Neural crest cell (in vitro differentiated cells): Measurements from ENCODE around the gene TLE2. TPM values are rescaled to one million over a fixed set of nuclear protein-coding genes. Genes with fewer than 3 reads are reported as not detected.

Experiments used
- DNase-seq: peaks from one replicate; pipeline ENCODE4 v3.0.0; 2021; ENCODE audit warnings: low read depth, mixed read lengths, low spot score
- H3K27ac Mint-ChIP-seq: one replicate; pipeline ENCODE4 v1.8.0; 2021; ENCODE audit warnings: mild to moderate bottlenecking, mixed read lengths; ENCODE audit not compliant: unreplicated experiment
- H3K27me3 Mint-ChIP-seq: 2 replicates; pipeline ENCODE4 v1.8.0; 2021; ENCODE audit warnings: low read depth, mild to moderate bottlenecking, mixed read lengths
- H3K36me3 Mint-ChIP-seq: 2 replicates; pipeline ENCODE4 v1.8.0; 2021; ENCODE audit warnings: low read depth, mild to moderate bottlenecking, mixed read lengths
- H3K4me1 Mint-ChIP-seq: 2 replicates; pipeline ENCODE4 v1.8.0; 2021; ENCODE audit warnings: mixed read lengths
- H3K4me3 Mint-ChIP-seq: one replicate; pipeline ENCODE4 v1.8.0; 2021; ENCODE audit warnings: mild to moderate bottlenecking, mixed read lengths
- H3K9me3 Mint-ChIP-seq: 2 replicates; pipeline ENCODE4 v1.8.0; 2021; ENCODE audit warnings: mixed read lengths
- CTCF ChIP-seq: fragments of 200-600 bp; sonication (generic); conservative IDR thresholded peaks from 2 replicates; pipeline ENCODE4 v1.5.0; 2021; ENCODE audit warnings: antibody characterized with exemption, mild to moderate bottlenecking
- total RNA-seq: library from RNA; stranded (reverse); gene quantifications from 2 replicates; pipeline ENCODE4 v1.2.1, GENCODE V29; 2021

Gene TLE2
- total RNA-seq, 1 donor from 2014 or later = 1.4 TPM

GRCh38 chr19:3036119-3036976 is 7.3 kb upstream of the TLE2 start:
- Mint-ChIP-seq H3K27me3 (peaks cover 91% of the 10 kb centered on the region), H3K9me3 (no peaks in the 10 kb centered on the region), H3K36me3 (no peaks in the 10 kb centered on the region), H3K4me1 (peaks cover 23% of the 10 kb centered on the region), H3K4me3 (peak overlapping the region; percentile 87), H3K27ac (peak overlapping the region; percentile 92)
- TF ChIP-seq CTCF = no peak
- DNase-seq = peak; percentile 95

GRCh38 chr19:3035542-3036118 is 6.5 kb upstream of the TLE2 start:
- Mint-ChIP-seq H3K36me3 (no peaks in the 10 kb centered on the region), H3K27me3 (peaks cover 92% of the 10 kb centered on the region), H3K4me1 (peaks cover 23% of the 10 kb centered on the region), H3K27ac (peak overlapping the region; percentile 92), H3K9me3 (no peaks in the 10 kb centered on the region), H3K4me3 (peak overlapping the region; percentile 87)
- TF ChIP-seq CTCF = no peak
- DNase-seq = peak; percentile 94

- no peak overlapping the region for H3K27ac Mint-ChIP-seq
- no peak for DNase-seq
- peak overlapping the region; percentile 87 for H3K4me3 Mint-ChIP-seq
- no peaks in the 10 kb centered on the region for H3K9me3 Mint-ChIP-seq
- H3K36me3 Mint-ChIP-seq = no peaks in the 10 kb centered on the region
- no peak for TF ChIP-seq CTCF
- peaks cover 25% of the 10 kb centered on the region for H3K4me1 Mint-ChIP-seq
- peaks cover 92% of the 10 kb centered on the region for H3K27me3 Mint-ChIP-seq
These were observed 5.8 kb upstream of the TLE2 start for GRCh38 chr19:3034656-3035541.

- Mint-ChIP-seq H3K4me1 (peaks cover 26% of the 10 kb centered on the region), H3K4me3 (no peak overlapping the region), H3K27ac (no peak overlapping the region), H3K27me3 (peaks cover 92% of the 10 kb centered on the region), H3K36me3 (no peaks in the 10 kb centered on the region), H3K9me3 (no peaks in the 10 kb centered on the region)
- no peak for DNase-seq
- TF ChIP-seq CTCF = no peak
These were observed 5.3 kb upstream of the TLE2 start for GRCh38 chr19:3034406-3034655.

- H3K27me3 Mint-ChIP-seq = peaks cover 90% of the 10 kb centered on the region
- H3K9me3 Mint-ChIP-seq = no peaks in the 10 kb centered on the region
- H3K4me3 Mint-ChIP-seq = peak overlapping the region; percentile 15
- H3K27ac Mint-ChIP-seq = no peak overlapping the region
- H3K4me1 Mint-ChIP-seq = peaks cover 26% of the 10 kb centered on the region
- H3K36me3 Mint-ChIP-seq = no peaks in the 10 kb centered on the region
- DNase-seq = no peak
- TF ChIP-seq CTCF = no peak
These were observed 4.7 kb upstream of the TLE2 start for GRCh38 chr19:3033595-3034405.
